SKM-1 treated with dmso at 0.1 percent for 144 hours (cell line): ENCODE data around the gene MYO1H.
"Not testable (repeated sequence)": the region's sequence is repeated elsewhere in the genome, so short reads cannot be mapped to it uniquely, and the experiment has no call there.

Source experiments
- DNase-seq: peaks from one replicate; lab custom pipeline; 2025; ENCODE audit not compliant: unreplicated experiment; lab: John Stamatoyannopoulos, UW

MYO1H gene

GRCh38 chr12:109466305-109466704 lies 118.6 kb downstream of the MYO1H start:
- no peak for DNase-seq

DNA sequence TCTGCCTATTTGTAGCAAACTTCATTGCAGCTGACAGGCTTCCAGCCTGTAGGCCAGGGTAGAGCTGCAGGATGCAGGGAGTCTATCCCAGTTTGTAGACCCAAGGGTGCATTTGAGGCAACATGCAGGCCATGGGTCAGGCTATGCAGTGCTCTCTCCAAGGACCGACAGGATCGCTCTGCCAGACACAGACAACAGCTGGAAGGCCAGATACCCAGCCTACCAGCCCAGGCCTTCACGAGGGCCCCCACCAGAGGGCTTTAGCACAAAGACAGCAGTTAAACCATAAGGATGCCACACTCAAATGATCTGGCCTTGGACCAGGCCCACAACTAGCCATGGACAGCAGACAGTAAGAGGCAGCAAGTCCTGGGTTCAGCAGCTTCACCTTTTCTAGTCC lies 119.1 kb downstream of the MYO1H start:
- DNase-seq: no peak

- no peak for DNase-seq
Observed at GRCh38 chr12:109467978-109468676, 120.4 kb downstream of the MYO1H start.

DNA sequence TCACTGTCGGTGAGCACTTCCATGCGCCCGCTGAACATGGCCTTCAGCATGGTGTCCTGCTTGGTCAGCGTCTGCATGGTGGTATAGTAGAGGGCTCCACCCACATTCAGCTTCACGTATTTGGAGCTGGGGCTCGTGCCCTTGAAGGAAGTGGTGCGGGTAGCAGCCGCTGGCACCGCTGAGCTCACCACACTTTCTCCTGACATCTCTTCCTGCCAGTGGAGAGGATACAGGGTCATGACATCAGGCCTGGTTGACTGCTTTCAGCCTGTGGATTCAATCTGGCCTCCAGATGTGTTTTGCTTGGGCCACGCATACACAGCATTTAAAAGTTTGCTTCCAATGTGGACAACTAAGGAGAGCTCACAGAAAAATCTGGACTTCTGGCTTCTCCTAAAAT lies 121.8 kb downstream of the MYO1H start:
- no peak for DNase-seq

- no peak for DNase-seq
Observed at GRCh38 chr12:109473006-109473405, 125.3 kb downstream of the MYO1H start.

- not testable (repeated sequence) for DNase-seq
Observed at GRCh38 chr12:109473526-109474270, 126.0 kb downstream of the MYO1H start.

DNA sequence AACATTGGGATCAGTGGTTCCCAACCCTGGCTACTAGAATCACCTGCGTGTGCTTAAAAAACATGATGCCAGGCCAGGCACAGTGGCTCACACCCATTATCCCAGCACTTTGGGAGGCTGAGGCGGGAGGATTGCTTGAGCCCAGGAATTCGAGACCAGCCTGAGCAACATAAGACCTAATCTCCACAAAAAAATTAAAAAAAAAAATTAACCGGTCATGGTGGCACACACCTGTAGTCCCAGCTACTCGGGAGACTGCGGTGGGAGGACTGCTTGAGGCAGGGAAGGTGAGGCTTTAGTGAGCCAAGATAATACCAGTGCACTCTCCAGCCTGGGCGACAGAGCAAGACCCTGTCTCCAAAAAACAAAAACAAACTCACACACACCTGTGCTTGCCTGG lies 127.4 kb downstream of the MYO1H start:
- no peak for DNase-seq

DNA sequence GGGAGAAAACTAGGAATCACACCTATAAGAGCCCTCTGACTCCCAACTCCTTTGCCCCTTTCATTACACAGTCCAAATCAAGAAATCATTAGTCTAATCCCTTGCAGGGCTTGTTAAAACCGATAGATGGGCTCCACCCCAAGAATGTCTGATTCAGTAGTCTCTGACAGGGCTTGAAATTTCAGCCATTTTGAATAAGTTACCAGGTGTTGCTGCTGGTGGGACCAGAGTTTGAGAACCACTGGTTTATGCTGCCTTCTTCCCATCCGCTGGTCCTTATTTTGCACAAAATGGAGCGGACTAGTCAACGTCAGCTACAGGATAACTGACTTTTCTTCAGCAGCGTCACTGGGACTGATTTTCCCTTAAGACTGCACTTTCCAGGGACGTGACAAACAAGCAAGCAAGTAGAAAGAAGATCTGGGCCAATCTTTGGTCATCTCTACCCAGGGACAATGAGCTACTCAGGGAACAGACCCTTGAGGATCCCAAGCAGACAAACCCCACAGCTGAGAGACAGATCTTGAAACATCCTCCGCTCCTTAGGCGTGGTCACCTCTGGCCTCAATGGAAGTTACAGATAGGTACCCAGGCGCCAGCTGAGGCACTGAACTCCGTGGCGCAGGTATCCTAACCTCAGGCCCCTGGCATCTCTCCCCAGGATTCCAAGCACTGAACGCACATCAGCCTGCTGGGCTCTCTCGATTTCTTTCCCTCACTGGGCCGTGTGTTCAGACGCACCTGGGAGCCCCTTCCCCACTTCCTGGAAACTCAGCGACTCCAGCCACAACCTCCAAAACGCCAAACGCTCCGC lies 128.5 kb downstream of the MYO1H start:
- no peak for DNase-seq

DNA sequence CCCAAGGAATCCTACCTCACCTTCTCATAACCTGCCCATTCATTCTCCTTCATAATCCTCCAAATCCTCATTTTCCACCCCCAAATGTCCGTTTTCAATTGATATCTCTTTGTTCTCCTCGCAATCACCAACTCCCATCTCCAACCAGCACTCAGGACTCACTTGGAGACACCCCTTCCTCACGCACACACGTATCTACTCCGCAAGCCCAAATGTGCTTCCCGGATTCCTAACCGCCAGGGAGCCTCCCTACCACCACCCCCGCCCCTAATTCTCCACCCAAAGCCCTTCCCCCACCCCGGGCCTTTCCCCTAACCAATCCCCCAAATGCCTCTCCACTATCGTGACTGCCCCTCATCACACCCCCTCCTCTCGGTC lies 129.1 kb downstream of the MYO1H start:
- no peak for DNase-seq

DNA sequence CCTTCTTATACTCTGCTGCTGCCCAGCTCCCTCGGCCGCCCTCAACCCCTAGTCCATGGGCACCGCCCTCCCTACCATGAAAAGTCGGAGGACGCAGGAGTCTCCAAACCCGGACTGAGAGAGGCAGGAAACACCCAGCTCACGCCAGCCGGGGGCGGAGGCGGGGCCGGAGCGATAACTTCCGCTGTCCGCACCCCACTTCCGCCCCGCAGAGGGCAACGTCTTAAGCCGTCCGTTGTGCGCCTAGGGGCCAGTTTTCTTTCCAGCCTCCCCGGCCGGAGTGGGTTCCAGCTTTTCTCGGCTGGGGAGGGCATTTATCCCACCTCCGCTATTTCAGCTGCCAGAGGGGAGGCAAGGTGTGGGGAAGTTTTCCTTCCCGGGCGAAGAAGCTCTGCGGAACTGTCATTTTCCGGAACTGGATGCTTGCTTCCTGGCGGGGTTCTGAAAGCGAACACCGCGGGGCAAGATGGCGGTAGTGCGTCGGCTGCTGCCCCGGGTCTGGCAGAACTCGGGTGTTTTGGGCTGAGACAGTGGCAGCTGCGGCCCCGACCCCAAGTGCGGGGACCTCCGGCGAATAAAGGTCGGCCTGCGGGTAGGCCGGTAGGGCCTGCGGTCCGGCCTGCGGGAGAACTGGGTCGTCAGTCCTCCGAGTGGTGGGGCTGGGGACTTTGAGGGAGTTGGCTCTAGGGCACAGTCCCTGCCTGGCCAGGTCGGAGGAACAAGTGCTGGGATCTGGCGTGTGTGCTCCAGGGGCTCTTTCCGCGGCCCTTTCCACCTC lies 129.7 kb downstream of the MYO1H start, which contains the start of the genes KCTD10 and UBE3B:
Gene KCTD10, minus strand, starts transcription at position 116 of the 778 bp plus-strand sequence. Its CDS starts 38 bp downstream, at position 78.
Gene UBE3B, plus strand, starts transcription at position 450 of the 778 bp plus-strand sequence. CDS start 5,918 bp downstream, outside the sequence.
- DNase-seq: peak; percentile 53

- DNase-seq: no peak
Observed at GRCh38 chr12:109477963-109478315, 130.2 kb downstream of the MYO1H start.

- no peak for DNase-seq
Observed at GRCh38 chr12:109479761-109480160, 132.1 kb downstream of the MYO1H start.

DNA sequence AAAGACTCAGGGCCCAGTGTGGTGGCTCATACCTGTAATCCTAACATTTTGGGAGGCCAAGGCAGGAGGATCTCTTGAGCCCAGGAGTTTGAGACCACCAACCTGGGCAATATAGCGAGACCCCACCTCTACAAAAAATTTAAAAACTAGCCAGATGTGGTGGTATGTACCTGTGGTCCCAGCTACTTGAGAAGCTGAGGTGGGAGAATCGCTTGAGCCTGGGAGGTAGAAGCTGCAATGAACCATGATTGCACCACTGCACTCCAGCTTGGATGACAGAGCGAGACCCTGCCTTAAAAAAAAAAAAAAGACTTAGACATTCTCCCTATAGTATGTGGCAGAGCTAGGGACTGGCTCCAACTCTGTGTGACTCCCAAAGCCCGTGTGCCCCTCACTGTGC lies 132.7 kb downstream of the MYO1H start:
- no peak for DNase-seq

DNA sequence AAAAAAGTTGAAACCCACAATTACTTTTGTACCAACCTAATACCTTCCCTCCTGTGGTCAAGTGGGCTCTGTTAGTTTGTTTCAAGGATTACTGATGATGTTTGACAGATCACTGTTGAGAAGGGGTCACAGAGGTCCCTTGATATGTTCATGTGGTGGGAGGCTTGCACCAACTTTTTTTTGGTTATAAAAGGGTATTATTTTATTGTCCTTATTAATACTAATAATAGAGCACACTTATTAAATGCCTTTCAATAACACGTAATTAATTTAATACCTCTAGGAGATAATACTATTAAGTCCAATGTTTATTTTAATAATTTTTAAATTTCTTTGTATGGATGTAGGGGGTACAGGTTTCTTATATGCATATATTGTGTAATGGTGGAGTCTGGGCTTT lies 134.2 kb downstream of the MYO1H start:
- no peak for DNase-seq

GRCh38 chr12:109482491-109482890 lies 134.8 kb downstream of the MYO1H start:
- DNase-seq: no peak

- DNase-seq: no peak
Observed at GRCh38 chr12:109482894-109483293, 135.2 kb downstream of the MYO1H start.

DNA sequence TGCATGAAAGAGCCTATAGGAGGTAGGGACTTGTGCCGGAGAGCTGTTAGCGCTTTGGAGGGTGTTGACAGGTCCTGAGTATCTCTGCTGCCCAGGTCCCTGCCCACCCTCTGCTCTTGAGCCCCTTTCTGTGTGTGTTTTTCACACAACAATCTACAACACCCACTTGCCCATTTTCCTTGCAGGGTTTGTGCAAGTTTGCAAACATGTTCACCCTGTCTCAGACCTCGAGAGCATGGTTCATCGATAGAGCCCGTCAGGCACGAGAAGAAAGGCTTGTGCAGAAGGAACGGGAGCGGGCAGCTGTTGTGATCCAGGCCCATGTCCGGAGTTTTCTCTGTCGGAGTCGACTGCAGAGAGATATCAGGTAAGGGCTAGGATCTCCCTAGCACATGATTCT lies 135.6 kb downstream of the MYO1H start:
- no peak for DNase-seq

GRCh38 chr12:109485201-109485600 lies 137.5 kb downstream of the MYO1H start:
- DNase-seq: no peak

DNA sequence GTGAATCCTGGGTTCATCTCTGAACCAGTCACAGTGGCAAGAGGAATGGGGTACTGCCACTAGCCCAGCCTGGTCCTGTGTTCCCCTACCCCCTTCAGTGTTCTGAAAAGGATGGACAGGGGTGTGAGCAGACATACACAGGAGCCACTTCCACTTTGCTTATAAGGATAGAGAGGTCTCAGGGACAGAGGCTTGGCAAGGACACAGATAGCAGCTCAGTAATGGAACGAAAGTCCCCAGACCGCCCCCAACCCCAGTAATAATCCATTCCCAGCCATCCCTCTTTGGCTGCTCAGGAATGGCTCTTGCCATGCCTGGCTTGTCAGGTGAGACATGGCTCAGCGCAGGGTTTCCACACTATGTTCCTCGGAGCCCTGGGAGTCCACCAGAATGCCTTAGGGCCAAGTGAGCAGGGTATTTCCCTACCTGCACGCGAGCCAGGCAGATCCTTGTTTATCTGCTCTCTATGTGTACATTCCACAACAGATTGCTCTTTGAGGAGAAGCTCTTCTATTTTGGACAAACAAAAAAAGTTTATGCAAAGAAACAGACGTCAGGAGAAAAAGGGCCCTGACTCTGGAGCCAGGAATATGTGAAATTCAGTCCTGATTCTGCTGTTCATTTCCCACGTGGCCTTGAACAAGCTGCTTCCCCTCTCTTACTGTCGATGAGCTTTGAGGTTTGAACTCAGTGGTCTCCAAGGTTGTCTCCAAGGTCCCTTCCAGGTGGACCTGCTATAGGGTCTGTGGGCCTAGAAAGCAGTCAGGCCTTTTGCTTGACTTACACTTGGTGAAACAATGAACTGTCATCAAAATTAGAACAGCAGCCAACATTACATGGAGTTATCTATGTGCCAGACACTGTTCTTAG lies 139.7 kb downstream of the MYO1H start:
- no peak for DNase-seq
